ENCODE data around the gene GTPBP2. TPM values are rescaled to one million over a fixed set of nuclear protein-coding genes. Genes with fewer than 3 reads are reported as not detected.

Gene GTPBP2
- total and polyA plus RNA-seq, 10 of the 15 experiments (the other 5 are each of a cell fraction or from before 2014, with no cell fraction given), result 5.9 to 63.4 (median 39.8) TPM

GRCh38 chr6:43630980-43631619, 2.0 kb upstream of the GTPBP2 start (continued):
- TF ChIP-seq GATAD2B (conservative IDR thresholded peaks at IDR 0.05; ENCODE audit: low read depth) (no peak), BCL3 (IDR thresholded peaks at IDR 0.05; ENCODE audit: borderline replicate concordance, insufficient read depth, low read depth, low read length, poor library complexity, severe bottlenecking) (no peak), SP1 (IDR thresholded peaks at IDR 0.05; ENCODE audit: low read depth, low read length) (no peak), HDAC6 (IDR thresholded peaks at IDR 0.05; ENCODE audit: unreplicated experiment) (no peak), IRF3 (IDR thresholded peaks at IDR 0.05) (no peak), ZBTB40 (IDR thresholded peaks at IDR 0.05; ENCODE audit: borderline replicate concordance) (no peak), TBL1XR1 (IDR thresholded peaks at IDR 0.05; ENCODE audit: low read depth, low read length) (no peak), EED (IDR thresholded peaks at IDR 0.05; ENCODE audit: low read depth) (no peak), MYC (IDR thresholded peaks at IDR 0.05; ENCODE audit: insufficient read depth, insufficient read length, insufficient replicate concordance, low read length, severe bottlenecking) (no peak)
- TF ChIP-seq, protein P1, sequence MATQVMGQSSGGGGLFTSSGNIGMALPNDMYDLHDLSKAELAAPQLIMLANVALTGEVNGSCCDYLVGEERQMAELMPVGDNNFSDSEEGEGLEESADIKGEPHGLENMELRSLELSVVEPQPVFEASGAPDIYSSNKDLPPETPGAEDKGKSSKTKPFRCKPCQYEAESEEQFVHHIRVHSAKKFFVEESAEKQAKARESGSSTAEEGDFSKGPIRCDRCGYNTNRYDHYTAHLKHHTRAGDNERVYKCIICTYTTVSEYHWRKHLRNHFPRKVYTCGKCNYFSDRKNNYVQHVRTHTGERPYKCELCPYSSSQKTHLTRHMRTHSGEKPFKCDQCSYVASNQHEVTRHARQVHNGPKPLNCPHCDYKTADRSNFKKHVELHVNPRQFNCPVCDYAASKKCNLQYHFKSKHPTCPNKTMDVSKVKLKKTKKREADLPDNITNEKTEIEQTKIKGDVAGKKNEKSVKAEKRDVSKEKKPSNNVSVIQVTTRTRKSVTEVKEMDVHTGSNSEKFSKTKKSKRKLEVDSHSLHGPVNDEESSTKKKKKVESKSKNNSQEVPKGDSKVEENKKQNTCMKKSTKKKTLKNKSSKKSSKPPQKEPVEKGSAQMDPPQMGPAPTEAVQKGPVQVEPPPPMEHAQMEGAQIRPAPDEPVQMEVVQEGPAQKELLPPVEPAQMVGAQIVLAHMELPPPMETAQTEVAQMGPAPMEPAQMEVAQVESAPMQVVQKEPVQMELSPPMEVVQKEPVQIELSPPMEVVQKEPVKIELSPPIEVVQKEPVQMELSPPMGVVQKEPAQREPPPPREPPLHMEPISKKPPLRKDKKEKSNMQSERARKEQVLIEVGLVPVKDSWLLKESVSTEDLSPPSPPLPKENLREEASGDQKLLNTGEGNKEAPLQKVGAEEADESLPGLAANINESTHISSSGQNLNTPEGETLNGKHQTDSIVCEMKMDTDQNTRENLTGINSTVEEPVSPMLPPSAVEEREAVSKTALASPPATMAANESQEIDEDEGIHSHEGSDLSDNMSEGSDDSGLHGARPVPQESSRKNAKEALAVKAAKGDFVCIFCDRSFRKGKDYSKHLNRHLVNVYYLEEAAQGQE (IDR thresholded peaks at IDR 0.05; ENCODE audit: low read depth, low read length), result no peak

Data from GM12878 (cell line).